Mononuclear cell (primary cell): ENCODE measurements around the gene EWSR1. TPM values are rescaled to one million over a fixed set of nuclear protein-coding genes. Genes with fewer than 3 reads are reported as not detected.

Experiments used
- H3K27me3 ChIP-seq: 2 replicates; pipeline ENCODE4 v1.6.0; 2011; ENCODE audit warnings: low read length, control low read depth; ENCODE audit not compliant: insufficient read depth
- H3K4me1 ChIP-seq: 2 replicates; pipeline ENCODE4 v1.5.1; 2011; ENCODE audit warnings: mild to moderate bottlenecking, low read length, control low read depth; ENCODE audit not compliant: insufficient read depth
- H3K4me3 ChIP-seq: 2 replicates; pipeline ENCODE4 v1.5.1; 2011; ENCODE audit warnings: mild to moderate bottlenecking, low read length, moderate library complexity
- H3K9me3 ChIP-seq: 2 replicates; pipeline ENCODE4 v1.5.1; 2011; ENCODE audit warnings: low read depth, mild to moderate bottlenecking, control low read depth, low read length
- total RNA-seq: library from RNA; depleted of rRNA; stranded (reverse); fragments of >200 nt; gene quantifications from one replicate; pipeline ENCODE4 v1.2.3, GENCODE V29; 2012

EWSR1 gene
- total RNA-seq, 1 donor: 204 TPM

DNA sequence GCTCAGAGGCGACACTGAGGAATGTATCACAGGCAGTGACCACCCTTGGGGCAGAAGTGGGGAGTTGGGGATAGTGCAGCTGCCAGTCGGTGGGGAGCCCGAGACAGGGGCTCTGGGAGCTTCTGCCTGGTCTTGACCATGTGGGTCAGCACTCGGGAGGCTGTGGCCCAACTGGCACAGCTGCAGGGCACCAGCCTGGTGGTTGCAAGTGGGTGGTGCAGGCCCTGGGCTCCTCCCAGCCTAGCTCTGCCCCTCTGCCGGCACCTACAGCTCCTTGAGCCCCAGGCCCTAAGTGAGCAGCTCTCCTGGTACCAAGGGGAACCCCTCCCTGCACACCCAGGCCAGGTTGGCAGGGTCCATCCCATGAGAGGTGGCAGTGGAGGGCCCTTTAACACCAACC lies 60.0 kb downstream of the EWSR1 start:
- H3K4me1 ChIP-seq: no peaks in the 10 kb centered on the region
- no peak overlapping the region for H3K4me3 ChIP-seq
- H3K27me3 ChIP-seq: no peaks in the 10 kb centered on the region
- no peaks in the 10 kb centered on the region for H3K9me3 ChIP-seq

DNA sequence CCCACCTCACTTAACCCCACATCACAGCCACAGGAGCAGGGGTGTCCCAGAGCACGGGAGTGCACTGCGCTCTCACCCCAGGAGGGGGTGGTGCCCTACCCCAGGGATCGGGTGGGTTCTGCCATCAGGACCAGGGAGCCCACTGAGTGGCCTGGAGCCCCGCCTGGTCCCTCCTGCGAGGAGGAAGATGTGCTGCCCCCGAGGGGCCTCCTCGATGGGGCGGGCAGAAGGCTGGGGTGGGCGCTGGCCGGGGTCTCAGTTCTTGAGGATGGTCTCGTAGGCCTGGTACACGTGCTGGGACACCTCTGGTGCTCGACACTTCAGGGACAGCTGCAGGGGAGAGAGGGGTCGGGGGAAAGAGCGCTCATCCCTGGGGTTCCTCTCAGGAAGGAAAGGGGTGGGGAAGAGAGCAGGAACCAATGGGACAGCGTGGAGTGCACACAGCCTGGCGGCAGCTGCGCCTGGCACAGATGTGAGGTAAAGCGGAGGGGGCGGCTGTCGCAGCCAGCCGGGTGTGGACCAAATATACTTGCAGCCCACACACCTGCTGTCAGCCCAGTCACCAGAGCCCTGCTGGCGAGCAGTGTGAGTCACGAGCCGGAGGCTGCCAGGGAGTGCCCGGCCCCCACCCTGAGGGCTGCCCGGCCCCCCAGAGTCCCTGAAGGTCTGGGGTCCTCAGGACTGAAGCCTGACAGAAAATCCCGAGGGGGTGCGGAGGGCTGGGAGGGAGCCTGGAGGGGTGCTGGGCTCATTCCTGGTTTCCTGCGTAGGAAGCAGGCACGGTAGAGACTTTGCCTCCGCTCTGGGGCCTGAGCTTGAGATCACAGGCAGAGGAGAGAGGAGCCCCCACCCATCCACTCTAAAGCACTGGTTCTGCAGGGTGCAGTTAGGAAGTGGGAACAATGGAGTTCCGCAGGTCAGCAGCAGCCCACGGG lies 60.8 kb downstream of the EWSR1 start:
- no peak overlapping the region for H3K4me3 ChIP-seq
- no peaks in the 10 kb centered on the region for H3K9me3 ChIP-seq
- no peaks in the 10 kb centered on the region for H3K4me1 ChIP-seq
- H3K27me3 ChIP-seq: no peaks in the 10 kb centered on the region

- Histone ChIP-seq H3K9me3 (no peaks in the 10 kb centered on the region), H3K27me3 (no peaks in the 10 kb centered on the region), H3K4me3 (no peak overlapping the region), H3K4me1 (no peaks in the 10 kb centered on the region)
Measured at GRCh38 chr22:29329581-29329980, 61.5 kb downstream of the EWSR1 start.

- no peaks in the 10 kb centered on the region for H3K27me3 ChIP-seq
- no peaks in the 10 kb centered on the region for H3K9me3 ChIP-seq
Measured at GRCh38 chr22:29330291-29330690, 62.2 kb downstream of the EWSR1 start.

GRCh38 chr22:29330753-29331152 lies 62.7 kb downstream of the EWSR1 start:
- H3K4me3 ChIP-seq: no peak overlapping the region
- no peaks in the 10 kb centered on the region for H3K4me1 ChIP-seq
- H3K9me3 ChIP-seq: no peaks in the 10 kb centered on the region
- H3K27me3 ChIP-seq: no peaks in the 10 kb centered on the region

More at GRCh38 chr22:29330291-29330690, 62.2 kb downstream of the EWSR1 start:
- Histone ChIP-seq H3K4me3 (no peak overlapping the region), H3K4me1 (no peaks in the 10 kb centered on the region)

DNA sequence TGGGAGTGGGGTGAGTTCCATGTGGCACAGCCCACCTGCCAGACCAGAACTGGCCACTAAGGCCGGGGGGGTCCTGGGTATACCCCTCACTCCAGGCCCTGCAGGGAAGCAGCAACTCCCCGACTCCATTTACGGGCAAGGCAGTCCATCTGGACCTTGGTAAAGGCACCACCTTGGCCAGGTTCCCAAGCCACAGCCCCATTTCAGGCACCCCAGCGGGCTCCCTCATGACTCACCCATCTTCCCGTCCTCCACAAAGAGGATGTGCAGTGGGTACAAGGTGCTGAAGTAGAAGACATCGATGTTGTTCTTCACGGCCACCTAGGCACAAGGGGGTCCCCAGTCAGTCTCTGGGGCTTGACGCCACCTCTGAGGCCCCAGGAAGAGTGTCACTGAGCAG lies 63.1 kb downstream of the EWSR1 start:
- H3K9me3 ChIP-seq: no peaks in the 10 kb centered on the region
- H3K4me1 ChIP-seq: no peaks in the 10 kb centered on the region
- no peak overlapping the region for H3K4me3 ChIP-seq
- no peaks in the 10 kb centered on the region for H3K27me3 ChIP-seq

DNA sequence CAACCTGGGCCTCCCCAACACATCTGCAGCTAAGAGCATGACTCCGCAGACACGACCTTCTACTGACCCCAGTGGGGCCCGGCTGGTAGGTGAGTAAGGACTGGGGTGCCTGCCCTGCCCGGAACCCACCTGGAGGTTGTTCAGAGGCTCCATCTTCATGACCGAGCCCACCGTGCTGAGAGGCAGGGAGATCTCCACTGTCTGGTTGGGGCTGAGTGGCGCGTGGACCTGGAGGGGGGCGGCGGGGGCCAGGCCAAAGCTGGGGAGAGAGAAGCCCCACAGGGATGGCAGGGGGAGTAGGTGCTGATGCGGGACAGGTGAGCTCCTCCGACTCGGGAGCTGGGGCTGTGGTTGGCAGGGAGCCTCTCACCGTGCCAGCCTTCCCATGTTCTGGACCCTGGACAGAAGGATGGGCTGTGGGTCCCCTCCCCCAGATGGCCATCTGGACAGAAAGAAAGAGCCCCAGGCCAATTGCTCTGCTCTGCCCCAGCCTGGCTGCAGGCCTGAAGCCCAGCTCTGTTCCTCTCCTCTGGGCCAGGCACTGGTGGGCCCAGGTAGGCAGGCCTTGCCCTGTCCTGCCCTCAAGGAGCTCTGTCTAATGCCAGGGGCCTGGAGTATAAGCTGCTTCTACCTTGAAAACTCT lies 63.7 kb downstream of the EWSR1 start:
- no peak overlapping the region for H3K4me3 ChIP-seq
- H3K4me1 ChIP-seq: no peaks in the 10 kb centered on the region
- no peaks in the 10 kb centered on the region for H3K9me3 ChIP-seq
- no peaks in the 10 kb centered on the region for H3K27me3 ChIP-seq

DNA sequence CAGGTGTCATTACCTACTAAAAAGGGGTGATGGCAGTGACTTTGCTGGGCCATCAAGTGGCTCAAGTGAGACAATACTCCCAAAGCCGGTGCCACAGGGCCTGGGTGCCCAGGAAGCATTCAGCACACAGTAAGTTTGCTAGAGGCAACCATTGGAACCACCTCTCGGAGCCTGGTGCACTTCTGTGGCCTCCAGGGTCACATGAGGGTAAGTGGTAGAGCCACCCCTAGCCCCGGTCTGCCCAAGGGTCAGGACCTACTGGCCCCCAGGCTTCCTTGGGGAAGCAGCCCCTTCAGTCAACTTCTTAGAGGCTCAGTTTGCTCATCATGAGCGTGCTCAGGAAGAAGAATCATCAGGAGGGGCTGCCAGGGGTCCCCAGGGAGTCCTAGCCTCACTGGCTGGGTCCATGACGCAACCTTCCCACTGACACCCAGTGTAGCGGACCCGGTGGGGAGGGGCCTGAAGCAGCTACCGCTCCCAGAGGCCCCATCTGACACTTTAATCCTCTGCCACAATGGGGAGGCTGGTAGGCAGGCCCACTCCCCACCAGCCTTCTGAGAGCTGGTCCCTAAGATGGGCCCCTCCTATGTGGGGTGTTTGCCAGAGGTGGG lies 64.9 kb downstream of the EWSR1 start:
- no peaks in the 10 kb centered on the region for H3K27me3 ChIP-seq
- H3K4me3 ChIP-seq: no peak overlapping the region
- H3K9me3 ChIP-seq: no peaks in the 10 kb centered on the region
- H3K4me1 ChIP-seq: no peaks in the 10 kb centered on the region

DNA sequence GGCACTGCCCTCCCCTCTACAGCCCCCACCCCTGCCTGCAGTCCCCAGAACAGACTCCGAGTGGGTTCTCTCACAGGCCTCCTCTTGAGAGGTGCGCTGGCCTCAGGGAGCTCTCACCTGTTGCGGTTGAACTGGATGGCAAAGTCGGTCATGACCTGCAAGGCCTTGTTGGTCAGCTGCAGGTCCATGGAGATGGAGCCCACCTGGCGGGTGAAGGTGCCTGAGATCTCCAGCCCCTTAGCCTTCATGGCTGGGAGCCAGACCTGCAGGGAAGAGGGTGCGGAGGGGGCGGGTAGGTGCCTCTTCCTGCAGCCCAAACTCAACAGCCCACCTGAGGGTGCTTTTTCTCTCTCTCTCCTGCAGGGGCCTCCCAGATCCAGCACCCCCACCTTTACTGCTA lies 66.1 kb downstream of the EWSR1 start:
- H3K4me3 ChIP-seq: no peak overlapping the region
- H3K9me3 ChIP-seq: no peaks in the 10 kb centered on the region
- H3K4me1 ChIP-seq: no peaks in the 10 kb centered on the region
- H3K27me3 ChIP-seq: no peaks in the 10 kb centered on the region

GRCh38 chr22:29334696-29335344 lies 66.8 kb downstream of the EWSR1 start:
- no peak overlapping the region for H3K4me3 ChIP-seq
- no peaks in the 10 kb centered on the region for H3K4me1 ChIP-seq
- no peaks in the 10 kb centered on the region for H3K27me3 ChIP-seq
- H3K9me3 ChIP-seq: no peaks in the 10 kb centered on the region

DNA sequence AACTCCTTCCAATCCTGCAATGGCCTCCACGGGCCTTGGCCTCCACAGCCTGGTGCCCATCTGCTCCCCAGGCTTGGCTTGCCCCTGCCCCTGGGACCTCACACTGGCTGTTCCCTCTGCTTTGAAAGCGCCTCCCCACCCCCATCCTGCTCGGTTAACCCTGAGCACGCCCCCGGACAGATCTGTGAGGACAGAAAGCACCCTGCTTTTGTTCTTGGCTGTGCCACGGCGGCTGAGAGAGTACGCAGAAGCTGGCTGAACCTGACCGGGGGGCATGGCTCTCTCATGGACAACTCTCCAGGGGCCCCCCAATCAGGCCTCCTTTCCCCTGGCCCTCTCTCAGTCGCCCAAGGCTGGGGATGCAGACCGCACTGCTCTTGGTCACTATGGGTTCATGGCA lies 67.6 kb downstream of the EWSR1 start:
- no peak overlapping the region for H3K4me3 ChIP-seq
- no peaks in the 10 kb centered on the region for H3K27me3 ChIP-seq

DNA sequence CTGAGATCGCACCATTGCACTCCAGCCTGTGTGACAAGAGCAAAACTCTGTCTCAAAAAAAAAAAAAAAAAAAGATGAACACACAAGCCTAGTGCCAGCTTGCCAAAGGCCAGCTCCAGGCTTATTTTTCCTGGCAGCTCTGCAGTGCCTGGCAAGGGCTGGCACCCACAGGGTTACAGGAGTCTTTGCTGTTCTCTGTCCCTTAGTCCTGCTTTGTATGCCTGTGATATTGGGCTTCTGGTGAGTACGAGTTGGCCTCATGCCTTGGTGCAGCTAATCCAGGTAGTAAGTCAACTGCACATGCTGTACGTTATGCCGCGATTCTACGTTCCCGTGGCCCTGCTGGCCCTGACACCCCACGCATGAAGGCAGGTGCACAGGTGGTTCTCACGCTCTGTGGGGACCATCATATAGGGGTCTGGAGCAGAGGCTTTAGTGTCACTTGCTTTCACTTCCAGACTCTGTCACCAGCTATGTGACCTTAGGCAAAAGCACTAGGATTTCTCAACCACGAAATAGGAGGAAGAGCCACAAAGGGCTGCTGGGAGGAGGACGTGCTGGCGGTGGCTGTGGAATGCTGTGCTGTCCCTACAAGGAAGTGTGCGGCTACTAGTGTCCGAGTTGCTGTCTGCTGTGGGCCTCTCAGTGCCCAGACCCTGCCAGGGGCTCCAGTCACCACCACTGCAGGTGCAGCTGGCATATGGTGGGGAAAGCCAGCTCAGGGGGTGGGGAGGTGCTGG lies 68.9 kb downstream of the EWSR1 start:
- H3K4me3 ChIP-seq: no peak overlapping the region
- no peaks in the 10 kb centered on the region for H3K4me1 ChIP-seq
- no peaks in the 10 kb centered on the region for H3K27me3 ChIP-seq
- no peaks in the 10 kb centered on the region for H3K9me3 ChIP-seq

More for the DNA sequence above, 67.6 kb downstream of the EWSR1 start:
- Histone ChIP-seq H3K9me3 (no peaks in the 10 kb centered on the region), H3K4me1 (no peaks in the 10 kb centered on the region)

- H3K9me3 ChIP-seq: no peaks in the 10 kb centered on the region
- H3K4me1 ChIP-seq: no peaks in the 10 kb centered on the region
- no peak overlapping the region for H3K4me3 ChIP-seq
- no peaks in the 10 kb centered on the region for H3K27me3 ChIP-seq
Measured at GRCh38 chr22:29337631-29338284, 69.7 kb downstream of the EWSR1 start.

DNA sequence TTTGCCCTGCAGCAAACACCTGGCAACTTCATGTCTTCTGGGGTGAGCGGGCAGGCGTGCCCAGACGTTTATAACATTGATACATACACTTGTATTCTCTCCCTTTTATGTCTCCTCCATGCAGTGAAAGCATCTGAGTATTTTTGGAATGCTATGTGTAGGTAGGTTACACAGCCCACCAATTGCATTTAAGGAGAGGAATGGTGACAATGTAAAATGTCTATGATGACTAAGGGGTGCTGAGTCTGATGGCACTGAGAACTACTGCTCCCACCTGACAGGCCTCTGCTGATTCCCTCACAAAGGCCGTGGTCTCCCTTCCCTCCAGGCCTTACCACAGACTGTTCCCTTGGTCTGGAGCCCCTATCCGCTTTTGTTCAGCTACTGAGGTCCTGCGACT lies 70.3 kb downstream of the EWSR1 start:
- no peaks in the 10 kb centered on the region for H3K9me3 ChIP-seq
- H3K4me1 ChIP-seq: no peaks in the 10 kb centered on the region
- H3K27me3 ChIP-seq: no peaks in the 10 kb centered on the region
- no peak overlapping the region for H3K4me3 ChIP-seq
